Transverse colon (tissue), 4 donors: Measurements from ENCODE around the gene AGAP1.

ENCODE experiments used
- EP300 ChIP-seq: sonication (generic); formaldehyde crosslinking; IDR thresholded peaks from one replicate; pipeline ENCODE4 v1.6.1; 2017; ENCODE audit warnings: antibody characterized with exemption, low read depth
- POLR2A ChIP-seq: fragments of 450-650 bp; IDR thresholded peaks from one replicate; pipeline ENCODE4 v1.6.1; 2016; ENCODE audit warnings: antibody characterized with exemption, mild to moderate bottlenecking, moderate library complexity
- POLR2AphosphoS5 ChIP-seq, 3 donors: sonication (generic); formaldehyde crosslinking; IDR thresholded peaks; one replicate each; pipeline ENCODE4 v1.6.1; 2016; ENCODE audit warnings: antibody characterized with exemption in 3 of 3
- TF ChIP-seq, protein P1 (sequence below), 5 experiments: fragments of 200-600 bp in 3 of 5; fragments of 450-650 bp in 2 of 5; sonication (generic) in 3 of 5; IDR thresholded peaks; 1 replicate in 2 of 5; 2 replicates in 3 of 5; pipeline ENCODE4 v1.5.1; 2016 to 2017; ENCODE audit warnings: antibody characterized with exemption in 5 of 5, inconsistent platforms in 3 of 5, mild to moderate bottlenecking in 2 of 5, moderate library complexity in 1 of 5

DNA sequence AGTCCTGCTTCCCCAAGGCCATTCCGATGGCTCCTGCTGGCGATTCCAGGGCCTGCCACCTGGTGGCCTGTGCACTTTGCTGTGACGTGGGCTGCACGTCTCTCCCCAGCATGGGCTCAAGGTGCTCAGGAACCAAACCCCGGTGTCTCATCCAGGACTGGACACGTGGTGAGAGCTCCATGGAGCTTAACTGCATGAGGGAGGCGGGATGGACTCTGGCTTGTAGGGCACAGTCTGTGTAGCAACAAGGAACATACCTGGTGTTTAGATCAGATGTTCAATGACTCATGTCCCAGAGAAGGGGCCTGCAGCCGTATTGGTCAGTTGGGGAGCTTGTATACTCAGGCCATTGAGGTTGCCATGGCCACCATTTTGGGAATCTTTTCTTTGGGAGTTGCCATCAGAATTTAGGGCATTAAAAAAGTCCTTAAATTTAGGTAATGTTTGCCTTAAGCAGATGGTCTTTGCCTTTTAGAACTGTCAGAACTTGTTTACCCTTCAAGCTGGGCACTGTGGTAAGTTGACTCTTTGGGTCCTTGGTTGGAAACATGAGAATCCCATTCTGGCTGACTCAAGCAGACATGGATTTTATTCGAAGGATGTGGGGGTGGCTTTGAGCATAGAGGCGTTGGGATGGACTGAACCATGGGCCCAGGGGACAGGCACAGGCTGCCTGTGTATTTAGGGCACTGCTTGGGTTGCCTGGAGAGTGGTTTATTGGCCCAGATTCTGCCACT is 21.0 kb downstream of the AGAP1 start:
- TF ChIP-seq POLR2AphosphoS5 (IDR thresholded peaks at IDR 0.05) (peak in 2 of 3 donors; percentile 69 to 72), POLR2A (no peak), EP300 (peak; percentile 48)
- TF ChIP-seq, protein P1, sequence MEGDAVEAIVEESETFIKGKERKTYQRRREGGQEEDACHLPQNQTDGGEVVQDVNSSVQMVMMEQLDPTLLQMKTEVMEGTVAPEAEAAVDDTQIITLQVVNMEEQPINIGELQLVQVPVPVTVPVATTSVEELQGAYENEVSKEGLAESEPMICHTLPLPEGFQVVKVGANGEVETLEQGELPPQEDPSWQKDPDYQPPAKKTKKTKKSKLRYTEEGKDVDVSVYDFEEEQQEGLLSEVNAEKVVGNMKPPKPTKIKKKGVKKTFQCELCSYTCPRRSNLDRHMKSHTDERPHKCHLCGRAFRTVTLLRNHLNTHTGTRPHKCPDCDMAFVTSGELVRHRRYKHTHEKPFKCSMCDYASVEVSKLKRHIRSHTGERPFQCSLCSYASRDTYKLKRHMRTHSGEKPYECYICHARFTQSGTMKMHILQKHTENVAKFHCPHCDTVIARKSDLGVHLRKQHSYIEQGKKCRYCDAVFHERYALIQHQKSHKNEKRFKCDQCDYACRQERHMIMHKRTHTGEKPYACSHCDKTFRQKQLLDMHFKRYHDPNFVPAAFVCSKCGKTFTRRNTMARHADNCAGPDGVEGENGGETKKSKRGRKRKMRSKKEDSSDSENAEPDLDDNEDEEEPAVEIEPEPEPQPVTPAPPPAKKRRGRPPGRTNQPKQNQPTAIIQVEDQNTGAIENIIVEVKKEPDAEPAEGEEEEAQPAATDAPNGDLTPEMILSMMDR (IDR thresholded peaks at IDR 0.05): peak; percentile 17 to 91 (median 50)
